GM23338 (cell line): Measurements from ENCODE around the gene RPS5.

Experiments used
- EZH2phosphoT487 ChIP-seq: fragments of 200-600 bp; sonication (generic); IDR thresholded peaks from one replicate; pipeline ENCODE4 v1.8.1; 2018; ENCODE audit warnings: antibody characterized with exemption; ENCODE audit not compliant: unreplicated experiment
- REST ChIP-seq: IDR thresholded peaks from one replicate; pipeline ENCODE4 v1.6.1; 2018; ENCODE audit warnings: antibody characterized with exemption; ENCODE audit not compliant: unreplicated experiment
- TF ChIP-seq, protein P1 (sequence below), 2 experiments: fragments of 200-600 bp in 1 of 2; sonication (generic) in 1 of 2; conservative IDR thresholded peaks; 2 replicates each; pipeline versions ENCODE4 v1.5.1 to v1.6.1; 2016 to 2017; ENCODE audit warnings: antibody characterized with exemption in 2 of 2, low read depth in 2 of 2, mild to moderate bottlenecking in 2 of 2, moderate library complexity in 1 of 2

GRCh38 chr19:58350001-58350861, 36.8 kb upstream of the RPS5 start:
- TF ChIP-seq, protein P1, sequence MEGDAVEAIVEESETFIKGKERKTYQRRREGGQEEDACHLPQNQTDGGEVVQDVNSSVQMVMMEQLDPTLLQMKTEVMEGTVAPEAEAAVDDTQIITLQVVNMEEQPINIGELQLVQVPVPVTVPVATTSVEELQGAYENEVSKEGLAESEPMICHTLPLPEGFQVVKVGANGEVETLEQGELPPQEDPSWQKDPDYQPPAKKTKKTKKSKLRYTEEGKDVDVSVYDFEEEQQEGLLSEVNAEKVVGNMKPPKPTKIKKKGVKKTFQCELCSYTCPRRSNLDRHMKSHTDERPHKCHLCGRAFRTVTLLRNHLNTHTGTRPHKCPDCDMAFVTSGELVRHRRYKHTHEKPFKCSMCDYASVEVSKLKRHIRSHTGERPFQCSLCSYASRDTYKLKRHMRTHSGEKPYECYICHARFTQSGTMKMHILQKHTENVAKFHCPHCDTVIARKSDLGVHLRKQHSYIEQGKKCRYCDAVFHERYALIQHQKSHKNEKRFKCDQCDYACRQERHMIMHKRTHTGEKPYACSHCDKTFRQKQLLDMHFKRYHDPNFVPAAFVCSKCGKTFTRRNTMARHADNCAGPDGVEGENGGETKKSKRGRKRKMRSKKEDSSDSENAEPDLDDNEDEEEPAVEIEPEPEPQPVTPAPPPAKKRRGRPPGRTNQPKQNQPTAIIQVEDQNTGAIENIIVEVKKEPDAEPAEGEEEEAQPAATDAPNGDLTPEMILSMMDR (conservative IDR thresholded peaks at IDR 0.05; ENCODE audit: low read depth in 2 of 2), result no peak
- no peak for TF ChIP-seq EZH2phosphoT487
- no peak for TF ChIP-seq REST
